PFSK-1 (cell line): ENCODE measurements around the gene EXOC6B.

Experiments used
- FOXP2 ChIP-seq: optimal IDR thresholded peaks from 2 replicates; pipeline ENCODE3; 2011; ENCODE audit warnings: borderline replicate concordance, control low read depth, inconsistent platforms; ENCODE audit not compliant: insufficient read depth; ENCODE audit errors: extremely low read length, extremely low read depth
- POLR2AphosphoS5 ChIP-seq: IDR thresholded peaks from 2 replicates; pipeline ENCODE4 v1.6.1; 2012; ENCODE audit warnings: low read depth, mild to moderate bottlenecking, control low read depth, low read length, moderate library complexity
- REST ChIP-seq, 2 experiments: IDR thresholded peaks; 2 replicates each; pipeline versions ENCODE4 v1.6.1 to v1.8.0; 2011 to 2012; ENCODE audit warnings: low read depth in 2 of 2, low read length in 2 of 2, control low read depth in 1 of 2, inconsistent platforms in 1 of 2, mild to moderate bottlenecking in 1 of 2, moderate library complexity in 1 of 2; ENCODE audit not compliant: insufficient read depth in 1 of 2
- SIN3A ChIP-seq: IDR thresholded peaks from 2 replicates; pipeline ENCODE4 v1.6.1; 2012; ENCODE audit warnings: mild to moderate bottlenecking, low read length, moderate library complexity, borderline replicate concordance; ENCODE audit not compliant: insufficient read depth
- TAF1 ChIP-seq: IDR thresholded peaks from 2 replicates; pipeline ENCODE4 v1.6.1; 2012; ENCODE audit warnings: low read length, control low read depth, borderline replicate concordance; ENCODE audit not compliant: insufficient read depth

DNA sequence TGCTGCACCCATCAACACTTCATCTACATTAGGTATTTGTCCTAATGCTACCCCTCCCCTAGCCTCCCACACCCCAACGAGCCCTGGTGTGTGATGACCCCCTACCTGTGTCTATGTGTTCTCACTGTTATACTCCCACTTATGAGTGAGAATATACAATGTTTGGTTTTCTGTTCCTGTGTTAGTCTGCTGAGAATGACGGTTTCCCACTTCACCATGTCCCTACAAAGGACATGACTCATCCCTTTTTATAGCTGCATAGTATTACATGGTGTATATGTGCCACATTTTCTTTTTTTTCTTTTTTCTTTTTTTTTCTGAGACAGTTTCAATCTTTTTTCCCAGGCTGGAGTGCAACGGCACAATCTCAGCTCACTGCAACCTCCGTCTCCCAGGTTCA, 394.1 kb downstream of the EXOC6B start:
- no peak for TF ChIP-seq SIN3A
- TF ChIP-seq TAF1, result no peak
- TF ChIP-seq REST (IDR thresholded peaks at IDR 0.05; ENCODE audit: insufficient read depth in 1 of 2, low read depth in 2 of 2, low read length in 2 of 2), result no peak
- TF ChIP-seq POLR2AphosphoS5, result no peak
- TF ChIP-seq FOXP2, result no peak
